A549 (cell line): Measurements from ENCODE around the gene TRIO. TPM values are rescaled to one million over a fixed set of nuclear protein-coding genes. Genes with fewer than 3 reads are reported as not detected.

Experiments
- ATAC-seq, 2 experiments: fragments of 200-7000 bp in 1 of 2; fragments of >200 bp in 1 of 2; cut with Nextera tagmentation in 1 of 2; cut with Tn5 transposase in 1 of 2; 3 replicates each; pipeline versions ENCODE4 v1.8.0 to v1.9.1; 2018 to 2020; ENCODE audit warnings: mild to moderate bottlenecking in 1 of 2, moderate library complexity in 1 of 2
- CTCF ChIA-PET: fragments of 300-600 bp; sonication (Branson Sonifier 250); formaldehyde crosslinking; extraction: SDS; loops from one replicate; lab custom pipeline; 2021; ENCODE audit warnings: antibody characterized with exemption, inconsistent platforms; lab: Yijun Ruan, JAX
- POLR2A ChIA-PET: fragments of 350-600 bp; formaldehyde crosslinking; extraction: SDS; loops from one replicate; lab custom pipeline; 2021; ENCODE audit warnings: antibody characterized with exemption, inconsistent platforms; lab: Yijun Ruan, JAX
- DNase-seq, 2 experiments: peaks; one replicate each; pipeline versions ENCODE4 v3.0.0 to v3.0.0-alpha.2; 2011 to 2016; ENCODE audit warnings: low read depth in 1 of 2, low spot score in 1 of 2
- FAIRE-seq: peaks from 2 replicates; lab custom pipeline; 2011; peaks lifted over from hg19 to GRCh38; lab: Jason Lieb, UNC
- H3K27ac ChIP-seq, 2 experiments: fragments of >200 bp; sonication (Bioruptor Twin); formaldehyde crosslinking; 3 replicates each; pipeline ENCODE4 v1.5.1; 2016 to 2017
- H3K4me1 ChIP-seq: fragments of >200 bp; sonication (Bioruptor Twin); formaldehyde crosslinking; 3 replicates; pipeline ENCODE4 v1.6.1; 2016
- H3K4me2 ChIP-seq: fragments of >200 bp; sonication (Bioruptor Twin); formaldehyde crosslinking; 3 replicates; pipeline ENCODE4 v1.6.1; 2016
- H3K4me3 ChIP-seq: fragments of >200 bp; sonication (Bioruptor Twin); formaldehyde crosslinking; 3 replicates; pipeline ENCODE4 v1.5.1; 2016
- H3K9me3 ChIP-seq: fragments of >200 bp; sonication (Bioruptor Twin); formaldehyde crosslinking; 3 replicates; pipeline ENCODE4 v1.6.1; 2016
- ATOH8 ChIP-seq: fragments of 250-450 bp; sonication (Bioruptor Pico); IDR thresholded peaks from 2 replicates; pipeline ENCODE4 v1.5.0; 2020; ENCODE audit warnings: low read depth, mild to moderate bottlenecking, moderate library complexity
- CBX2 ChIP-seq: fragments of 200-600 bp; sonication (generic); IDR thresholded peaks from 2 replicates; pipeline ENCODE4 v1.6.1; 2016; ENCODE audit warnings: low read depth, mild to moderate bottlenecking, borderline replicate concordance
- CEBPB ChIP-seq, 2 experiments: fragments of >200 bp in 1 of 2; sonication (Bioruptor Twin) in 1 of 2; formaldehyde crosslinking in 1 of 2; IDR thresholded peaks; 2 replicates each; pipeline ENCODE4 v1.6.1; 2012 to 2016
- CHD2 ChIP-seq: fragments of 150-350 bp; IDR thresholded peaks from 2 replicates; pipeline ENCODE4 v1.6.1; 2014; ENCODE audit warnings: low read length; ENCODE audit not compliant: partially characterized antibody
- CHD4 ChIP-seq: fragments of 200-600 bp; sonication (generic); IDR thresholded peaks from 2 replicates; pipeline ENCODE4 v1.6.1; 2016; ENCODE audit warnings: antibody characterized with exemption, mild to moderate bottlenecking, borderline replicate concordance
- EHMT2 ChIP-seq: fragments of 200-600 bp; sonication (generic); IDR thresholded peaks from 2 replicates; pipeline ENCODE4 v1.6.1; 2016; ENCODE audit warnings: antibody characterized with exemption, low read depth, mild to moderate bottlenecking, moderate library complexity
- FOSB ChIP-seq: fragments of 250-450 bp; sonication (Bioruptor Pico); IDR thresholded peaks from 2 replicates; pipeline ENCODE4 v1.5.0; 2020; ENCODE audit warnings: mild to moderate bottlenecking, moderate library complexity
- HES2 ChIP-seq: fragments of >200 bp; sonication (Bioruptor Twin); formaldehyde crosslinking; IDR thresholded peaks from 2 replicates; pipeline ENCODE4 v1.6.1; 2016
- HEYL ChIP-seq: fragments of 250-450 bp; sonication (Bioruptor Pico); IDR thresholded peaks from 2 replicates; pipeline ENCODE4 v1.8.0; 2021; ENCODE audit warnings: mild to moderate bottlenecking, moderate library complexity
- HOXB13 ChIP-seq: fragments of 250-450 bp; sonication (Bioruptor Pico); IDR thresholded peaks from 2 replicates; pipeline ENCODE4 v1.5.0; 2020; ENCODE audit warnings: low read depth, mild to moderate bottlenecking, moderate library complexity
- HOXB5 ChIP-seq: fragments of 250-450 bp; sonication (Bioruptor Pico); IDR thresholded peaks from 2 replicates; pipeline ENCODE4 v1.5.0; 2020; ENCODE audit warnings: mild to moderate bottlenecking, moderate library complexity
- JUN ChIP-seq, 2 experiments: fragments of >200 bp; sonication (Bioruptor Twin); formaldehyde crosslinking; IDR thresholded peaks; 2 replicates in 1 of 2; 3 replicates in 1 of 2; pipeline ENCODE4 v1.6.1; 2016 to 2017
- JUNB ChIP-seq: fragments of >200 bp; sonication (Bioruptor Twin); formaldehyde crosslinking; IDR thresholded peaks from 2 replicates; pipeline ENCODE4 v1.6.1; 2016
- KDM5A ChIP-seq: fragments of 200-600 bp; sonication (generic); IDR thresholded peaks from 2 replicates; pipeline ENCODE4 v1.6.1; 2016; ENCODE audit warnings: antibody characterized with exemption, mild to moderate bottlenecking
- MAFK ChIP-seq: fragments of 450-650 bp; IDR thresholded peaks from 2 replicates; pipeline ENCODE4 v1.6.1; 2014; ENCODE audit not compliant: partially characterized antibody
- MAX ChIP-seq: IDR thresholded peaks from 2 replicates; pipeline ENCODE4 v1.6.1; 2012
- NPAS2 ChIP-seq: fragments of 250-450 bp; sonication (Bioruptor Pico); IDR thresholded peaks from 2 replicates; pipeline ENCODE4 v1.8.0; 2022; ENCODE audit warnings: mild to moderate bottlenecking, moderate library complexity, borderline replicate concordance
- POLR2AphosphoS2 ChIP-seq: conservative IDR thresholded peaks from 2 replicates; pipeline ENCODE4 v1.6.1; 2012; ENCODE audit warnings: low read length, improper control_type of control experiment, inconsistent platforms
- RARB ChIP-seq: fragments of 250-450 bp; sonication (Bioruptor Pico); IDR thresholded peaks from 2 replicates; pipeline ENCODE4 v1.8.0; 2021; ENCODE audit warnings: mild to moderate bottlenecking, moderate library complexity
- RFX5 ChIP-seq: fragments of 450-650 bp; IDR thresholded peaks from 2 replicates; pipeline ENCODE4 v1.7.1; 2014; ENCODE audit warnings: antibody characterized with exemption, mild to moderate bottlenecking, moderate library complexity
- RNF2 ChIP-seq: fragments of 200-600 bp; sonication (generic); IDR thresholded peaks from 2 replicates; pipeline ENCODE4 v1.6.1; 2016; ENCODE audit warnings: low read depth, mild to moderate bottlenecking, antibody characterized with exemption, moderate library complexity, borderline replicate concordance
- TFCP2L1 ChIP-seq: fragments of 250-450 bp; sonication (Bioruptor Pico); IDR thresholded peaks from 2 replicates; pipeline ENCODE4 v1.5.0; 2021; ENCODE audit warnings: mild to moderate bottlenecking
- TP53 ChIP-seq: fragments of 250-450 bp; sonication (Bioruptor Pico); IDR thresholded peaks from 2 replicates; pipeline ENCODE4 v1.5.0; 2021; ENCODE audit warnings: mild to moderate bottlenecking, moderate library complexity
- ZSCAN20 ChIP-seq: fragments of 250-450 bp; sonication (Bioruptor Pico); IDR thresholded peaks from 2 replicates; pipeline ENCODE4 v1.8.0; 2022; ENCODE audit warnings: mild to moderate bottlenecking, moderate library complexity
- WGBS: methylation state at CpG from one replicate; pipeline ENCODE4 v1.1.6; 2017; ENCODE audit errors: missing lambda C conversion rate; 5-methylcytosine and 5-hydroxymethylcytosine counted together
- polyA plus RNA-seq, 4 experiments: library from polyadenylated mRNA; depleted of rRNA in 3 of 4; stranded (reverse); fragments of >200 nt; fragmentation: RNase III in 1 of 4; extraction: RNeasy Plus Mini Kit Qiagen cat#74134 plus additional on column Dnase treatment in 1 of 4; gene quantifications; 2 replicates in 3 of 4; 3 replicates in 1 of 4; pipeline ENCODE4 v1.2.3, GENCODE V29; 2011 to 2017

TRIO gene
- polyA plus RNA-seq, 2 of the 4 experiments (the other 2 are of a cell fraction), result 47.5 to 79.0 TPM

- ATAC-seq (no peak), FAIRE-seq (no peak), DNase-seq (peak in 1 of 2 experiments; percentile 23)
- 81% methylated on average over 4 of the region's 4 CpGs for WGBS
- Histone ChIP-seq H3K4me3 (no peak overlapping the region), H3K9me3 (peaks cover 3% of the 10 kb centered on the region; the same call in 1 of the 3 replicates), H3K4me1 (peaks cover 28% of the 10 kb centered on the region), H3K27ac (peak overlapping the region; percentile 11 to 63; a peak in 3 of 6 replicates), H3K4me2 (peak overlapping the region; percentile 24; the same call in 1 of the 3 replicates)
- CTCF ChIA-PET, result interaction anchor here (0.9 to 3.5 kb wide), 3 partner anchors 19 to 159 kb away, joined by 3 to 26 read pairs (median 12); no protein-coding TSS in a partner anchor
- POLR2A ChIA-PET, result no interaction called here
- TF ChIP-seq HOXB5 (CRISPR knock-in tag) (no peak), HOXB13 (0 out of 2 replicates have a peak, but pooled peaks have one; percentile 17), JUN (IDR thresholded peaks at IDR 0.05) (no peak), CHD2 (no peak), RNF2 (no peak), CEBPB (IDR thresholded peaks at IDR 0.05) (no peak), RFX5 (no peak), HES2 (no peak)
These were observed 32.5 kb upstream of the TRIO start for GRCh38 chr5:14110680-14111079.

- DNase-seq (peak in 1 of 2 experiments; percentile 49), ATAC-seq (peak in 1 of 2 experiments; percentile 31; a peak in 3 of 6 replicates), FAIRE-seq (no peak)
- ChIA-PET POLR2A (no interaction called here), CTCF (interaction anchor here (0.7 to 2.2 kb wide), 5 partner anchors 11 to 249 kb away, joined by 3 to 11 read pairs (median 3); no protein-coding TSS in a partner anchor)
- WGBS, result 80% methylated on average over 5 of the region's 5 CpGs
- Histone ChIP-seq H3K4me2 (no peak overlapping the region), H3K4me1 (peaks cover 17% of the 10 kb centered on the region), H3K4me3 (no peak overlapping the region), H3K9me3 (peaks cover 3% of the 10 kb centered on the region; the same call in 1 of the 3 replicates), H3K27ac (peak overlapping the region in 1 of 2 experiments; percentile 38; a peak in 1 of 6 replicates)
- TF ChIP-seq POLR2AphosphoS2 (no peak), CBX2 (no peak), MAX (no peak), TP53 (CRISPR knock-in tag) (no peak), EHMT2 (no peak), HEYL (no peak), JUNB (no peak), CHD4 (no peak), KDM5A (no peak), TFCP2L1 (no peak), NPAS2 (no peak), RARB (CRISPR knock-in tag) (no peak), MAFK (no peak), ZSCAN20 (no peak), ATOH8 (CRISPR knock-in tag) (no peak), HOXB5 (CRISPR knock-in tag) (no peak), FOSB (CRISPR knock-in tag) (no peak)
These were observed 30.0 kb upstream of the TRIO start for GRCh38 chr5:14112998-14113652.
